OCI-LY7 (cell line): ENCODE results near the gene TIAL1. TPM values are rescaled to one million over a fixed set of nuclear protein-coding genes. Genes with fewer than 3 reads are reported as not detected.

Experiments used
- BruUV-seq: library from RNA; stranded (reverse); fragments of 400-500 nt; replicated peaks from 2 replicates; lab custom pipeline; 2021; lab: Mats Ljungman, UMichigan
- CTCF ChIA-PET: fragments of 300-600 bp; sonication (Branson Sonifier 250); formaldehyde crosslinking; loops from one replicate; lab custom pipeline; 2022; ENCODE audit warnings: antibody characterized with exemption; ENCODE audit not compliant: unreplicated experiment; lab: Charles Lee
- POLR2A ChIA-PET: fragments of 300-600 bp; sonication (Branson Sonifier 250); formaldehyde crosslinking; loops from one replicate; lab custom pipeline; 2022; ENCODE audit warnings: antibody characterized with exemption; lab: Charles Lee
- DNase-seq: peaks from one replicate; pipeline ENCODE4 v3.0.0-alpha.2; 2015; ENCODE audit warnings: low spot score
- H2AFZ ChIP-seq: fragments of 200-600 bp; sonication (generic), shearing (Covaris generic); 2 replicates; pipeline ENCODE4 v1.6.1; 2014; ENCODE audit warnings: mild to moderate bottlenecking, antibody characterized with exemption, low read length, moderate library complexity
- H3K27ac ChIP-seq: fragments of 200-600 bp; sonication (generic); 2 replicates; pipeline ENCODE4 v1.5.1; 2014; ENCODE audit warnings: mixed run types, low read depth, mild to moderate bottlenecking, moderate library complexity, low read length, inconsistent platforms; ENCODE audit not compliant: poor library complexity, severe bottlenecking
- H3K36me3 ChIP-seq: fragments of 200-600 bp; sonication (generic); 2 replicates; pipeline ENCODE4 v1.6.1; 2014; ENCODE audit warnings: mild to moderate bottlenecking, antibody characterized with exemption, low read length, moderate library complexity, mixed read lengths; ENCODE audit not compliant: insufficient read depth
- H3K4me1 ChIP-seq: fragments of 200-600 bp; sonication (generic); 2 replicates; pipeline ENCODE4 v1.5.1; 2014; ENCODE audit warnings: mild to moderate bottlenecking, low read length; ENCODE audit not compliant: insufficient read depth, poor library complexity, severe bottlenecking
- H3K4me2 ChIP-seq: fragments of 200-600 bp; sonication (generic); 2 replicates; pipeline ENCODE4 v1.6.1; 2014; ENCODE audit warnings: mild to moderate bottlenecking, low read length
- H3K4me3 ChIP-seq: fragments of 200-600 bp; sonication (generic); 2 replicates; pipeline ENCODE4 v1.5.1; 2014; ENCODE audit warnings: mild to moderate bottlenecking, low read depth, low read length; ENCODE audit not compliant: poor library complexity, severe bottlenecking
- H3K79me2 ChIP-seq: fragments of 200-600 bp; sonication (generic); 2 replicates; pipeline ENCODE4 v1.6.1; 2016; ENCODE audit warnings: low read depth, mild to moderate bottlenecking, low read length, moderate library complexity, mixed read lengths; ENCODE audit not compliant: insufficient read depth
- H3K9me2 ChIP-seq: fragments of 200-600 bp; sonication (generic); 2 replicates; pipeline ENCODE4 v1.6.1; 2016; ENCODE audit warnings: mild to moderate bottlenecking, low read length, mixed read lengths; ENCODE audit not compliant: insufficient read depth
- H3K9me3 ChIP-seq: fragments of 200-600 bp; sonication (generic); 2 replicates; pipeline ENCODE4 v1.6.1; 2014; ENCODE audit warnings: mild to moderate bottlenecking, mixed run types, low read length, mixed read lengths
- H4K20me1 ChIP-seq: fragments of 200-600 bp; sonication (generic); 2 replicates; pipeline ENCODE4 v1.6.1; 2014; ENCODE audit warnings: mild to moderate bottlenecking, antibody characterized with exemption, low read length, moderate library complexity, mixed read lengths; ENCODE audit not compliant: insufficient read depth
- CTCF ChIP-seq: fragments of 200-600 bp; sonication (generic); conservative IDR thresholded peaks from 2 replicates; pipeline ENCODE4 v1.5.1; 2014; ENCODE audit warnings: mild to moderate bottlenecking, antibody characterized with exemption, low read length, moderate library complexity, mixed read lengths
- EZH2phosphoT487 ChIP-seq: fragments of 200-600 bp; sonication (generic); IDR thresholded peaks from 2 replicates; pipeline ENCODE4 v1.6.1; 2018; ENCODE audit warnings: low read depth, borderline replicate concordance, mild to moderate bottlenecking, mixed run types, antibody characterized with exemption, low read length, moderate library complexity, mixed read lengths
- intact Hi-C: fragments of 100-400 bp; cut with micrococcal nuclease; formaldehyde crosslinking; loops from one replicate; pipeline ENCODE4 v1.10.0; 2022; ENCODE audit not compliant: unreplicated experiment
- total RNA-seq, 2 experiments: library from RNA; depleted of rRNA in 1 of 2; stranded (reverse); fragments of >200 nt in 1 of 2; shearing (Covaris generic) in 1 of 2; gene quantifications; 2 replicates each; pipeline ENCODE4 v1.2.3, GENCODE V29; 2014 to 2022

TIAL1 gene
- total RNA-seq, 2 experiments from 2014 or later: 61.1 to 172 TPM

GRCh38 chr10:119543814-119544642 is 52.7 kb downstream of the TIAL1 start:
- intact Hi-C loops: loop anchor here (1.0 to 5.0 kb wide), 5 partner anchors 42 to 515 kb away; partner anchors contain the start of genes BAG3 and NANOS1
- Histone ChIP-seq H3K36me3 (no peaks in the 10 kb centered on the region), H3K4me3 (no peak overlapping the region), H2AFZ (no peak overlapping the region), H3K4me2 (peak overlapping the region; percentile 88), H3K9me3 (no peaks in the 10 kb centered on the region), H4K20me1 (no peaks in the 10 kb centered on the region), H3K27ac (no peak overlapping the region), H3K9me2 (no peaks in the 10 kb centered on the region), H3K79me2 (no peaks in the 10 kb centered on the region), H3K4me1 (peaks cover 39% of the 10 kb centered on the region)
- CTCF ChIA-PET: interaction anchor here (0.9 kb wide), 1 partner anchor 99 kb away, joined by 9 read pairs; no protein-coding TSS in a partner anchor
- no TSS peak for BruUV-seq
- TF ChIP-seq CTCF: no peak
- no peak for TF ChIP-seq EZH2phosphoT487
- DNase-seq: no peak
- POLR2A ChIA-PET: interaction anchor here (0.5 to 4.0 kb wide), 4 partner anchors 20 to 49 kb away, joined by 3 to 18 read pairs (median 6); no protein-coding TSS in a partner anchor

GRCh38 chr10:119542988-119543813 is 53.6 kb downstream of the TIAL1 start:
- TF ChIP-seq EZH2phosphoT487: no peak
- TF ChIP-seq CTCF: peak; percentile 97
- POLR2A ChIA-PET: interaction anchor here (0.6 to 4.0 kb wide), 8 partner anchors 27 to 737 kb away, joined by 3 to 18 read pairs (median 4); no protein-coding TSS in a partner anchor
- Histone ChIP-seq H3K79me2 (no peaks in the 10 kb centered on the region), H2AFZ (peak overlapping the region; percentile 90), H3K9me3 (no peaks in the 10 kb centered on the region), H3K4me2 (peak overlapping the region; percentile 88), H3K36me3 (no peaks in the 10 kb centered on the region), H3K4me1 (peaks cover 47% of the 10 kb centered on the region), H3K9me2 (no peaks in the 10 kb centered on the region), H3K27ac (no peak overlapping the region), H4K20me1 (no peaks in the 10 kb centered on the region), H3K4me3 (peak overlapping the region; percentile 69)
- peak; percentile 85 for DNase-seq
- intact Hi-C loops: loop anchor here (1.0 to 5.0 kb wide), 7 partner anchors 41 to 514 kb away; partner anchors contain the start of genes BAG3 and NANOS1
- CTCF ChIA-PET: interaction anchor here (0.6 kb wide), 1 partner anchor 12 kb away, joined by 3 read pairs; no protein-coding TSS in a partner anchor
- no TSS peak for BruUV-seq
